DMS 273 treated with DMSO at 0.1 percent for 48 hours (cell line): ENCODE data around the gene MKNK2.

Experiments used
- DNase-seq: peaks from one replicate; lab custom pipeline; 2025; lab: John Stamatoyannopoulos, UW

The MKNK2 gene

GRCh38 chr19:2032296-2032941, 18.6 kb downstream of the MKNK2 start:
- DNase-seq = peak; percentile 89

- DNase-seq = no peak
Measured at GRCh38 chr19:2027361-2027760, 23.7 kb downstream of the MKNK2 start.

GRCh38 chr19:2026770-2027169, 24.3 kb downstream of the MKNK2 start:
- no peak for DNase-seq

GRCh38 chr19:2022289-2022688, 28.8 kb downstream of the MKNK2 start:
- no peak for DNase-seq

- DNase-seq = no peak
Measured at GRCh38 chr19:2021453-2022140, 29.4 kb downstream of the MKNK2 start.

GRCh38 chr19:2018752-2019151, 32.3 kb downstream of the MKNK2 start:
- DNase-seq = no peak

GRCh38 chr19:2016041-2016807, 34.8 kb downstream of the MKNK2 start:
- no peak for DNase-seq

- DNase-seq = no peak
Measured at GRCh38 chr19:2015608-2015950, 35.5 kb downstream of the MKNK2 start, which contains the start of gene BTBD2. TSS of gene BTBD2 (minus strand) at chr19:2015714. CDS start at chr19:2015703, 11 bp downstream.

GRCh38 chr19:2014731-2015607, 36.1 kb downstream of the MKNK2 start:
- no peak for DNase-seq

GRCh38 chr19:2014131-2014571, 36.9 kb downstream of the MKNK2 start:
- DNase-seq = no peak

- no peak for DNase-seq
Measured at GRCh38 chr19:2013683-2013961, 37.4 kb downstream of the MKNK2 start.

- DNase-seq = no peak
Measured at GRCh38 chr19:2012941-2013682, 37.9 kb downstream of the MKNK2 start.

- DNase-seq = no peak
Measured at GRCh38 chr19:2011169-2011568, 39.9 kb downstream of the MKNK2 start.

- no peak for DNase-seq
Measured at GRCh38 chr19:2010135-2010668, 40.8 kb downstream of the MKNK2 start.

- DNase-seq = no peak
Measured at GRCh38 chr19:2003874-2004273, 47.2 kb downstream of the MKNK2 start.

GRCh38 chr19:1999856-2000515, 51.1 kb downstream of the MKNK2 start:
- no peak for DNase-seq

GRCh38 chr19:1998712-1999708, 52.0 kb downstream of the MKNK2 start:
- no peak for DNase-seq

- DNase-seq = no peak
Measured at GRCh38 chr19:1997353-1998233, 53.5 kb downstream of the MKNK2 start.
